ENCODE results near the gene MNX1. TPM values are rescaled to one million over a fixed set of nuclear protein-coding genes. Genes with fewer than 3 reads are reported as not detected.

MNX1 gene
- total and polyA plus RNA-seq, 4 donors = 0.08 TPM; not detected in 3

GRCh38 chr7:157017149-157017548, 6.7 kb upstream of the MNX1 start:
- H3K4me3 ChIP-seq (ENCODE audit: low read depth in 1 of 3, low read length in 3 of 3) = no peak overlapping the region
- no peaks in the 10 kb centered on the region for H3K36me3 ChIP-seq (ENCODE audit: control insufficient read depth in 4 of 4, insufficient read depth in 3 of 4, low read depth in 1 of 4, low read length in 3 of 4)
- DNase-seq (ENCODE audit: low spot score) = no peak
- 9% methylated on average over 11 of the region's 11 CpGs for WGBS
- TF ChIP-seq CTCF (IDR thresholded peaks at IDR 0.05; ENCODE audit: low read depth, low read length, missing input control) (no peak), MAX (IDR thresholded peaks at IDR 0.05) (no peak), ATF3 (IDR thresholded peaks at IDR 0.05) (no peak), RXRA (IDR thresholded peaks at IDR 0.05) (no peak), REST (IDR thresholded peaks at IDR 0.05) (no peak), HNF4A (conservative IDR thresholded peaks at IDR 0.05) (no peak), EGR1 (IDR thresholded peaks at IDR 0.05; ENCODE audit: low read depth in 2 of 2) (no peak), YY1 (IDR thresholded peaks at IDR 0.05) (no peak), GABPA (IDR thresholded peaks at IDR 0.05 in 1 of 2, conservative IDR thresholded peaks at IDR 0.05 in 1 of 2) (no peak), JUND (IDR thresholded peaks at IDR 0.05) (no peak), HNF4G (IDR thresholded peaks at IDR 0.05) (no peak), RAD21 (IDR thresholded peaks at IDR 0.05) (no peak), FOXA2 (IDR thresholded peaks at IDR 0.05) (no peak), ZBTB33 (IDR thresholded peaks at IDR 0.05) (no peak), TAF1 (conservative IDR thresholded peaks at IDR 0.05) (no peak), SP1 (IDR thresholded peaks at IDR 0.05) (no peak), NR2F2 (IDR thresholded peaks at IDR 0.05) (no peak)
- peaks cover 0 to 24% (median 11%) of the 10 kb centered on the region in 4 donors for H3K4me1 ChIP-seq (ENCODE audit: control insufficient read depth in 4 of 4, insufficient read depth in 4 of 4, low read length in 3 of 4)
- no peak overlapping the region for H3K9ac ChIP-seq (ENCODE audit: low read depth in 1 of 2, low read length in 2 of 2)
- H3K27ac ChIP-seq (ENCODE audit: low read depth in 1 of 2, low read length in 2 of 2) = no peak overlapping the region
- H3K27me3 ChIP-seq (ENCODE audit: control insufficient read depth in 4 of 4, insufficient read depth in 4 of 4, low read length in 3 of 4) = peaks cover 14 to 44% (median 22%) of the 10 kb centered on the region in 4 donors
- H3K9me3 ChIP-seq (ENCODE audit: control insufficient read depth in 4 of 4, low read length in 3 of 4) = peaks cover 0 to 2% (median 0%) of the 10 kb centered on the region in 4 donors

Data from liver (tissue), 9 donors.